ENCODE measurements around the gene MIA2.
"Not testable (repeated sequence)": the region's sequence is repeated elsewhere in the genome, so short reads cannot be mapped to it uniquely, and the experiment has no call there.

Gene MIA2

DNA sequence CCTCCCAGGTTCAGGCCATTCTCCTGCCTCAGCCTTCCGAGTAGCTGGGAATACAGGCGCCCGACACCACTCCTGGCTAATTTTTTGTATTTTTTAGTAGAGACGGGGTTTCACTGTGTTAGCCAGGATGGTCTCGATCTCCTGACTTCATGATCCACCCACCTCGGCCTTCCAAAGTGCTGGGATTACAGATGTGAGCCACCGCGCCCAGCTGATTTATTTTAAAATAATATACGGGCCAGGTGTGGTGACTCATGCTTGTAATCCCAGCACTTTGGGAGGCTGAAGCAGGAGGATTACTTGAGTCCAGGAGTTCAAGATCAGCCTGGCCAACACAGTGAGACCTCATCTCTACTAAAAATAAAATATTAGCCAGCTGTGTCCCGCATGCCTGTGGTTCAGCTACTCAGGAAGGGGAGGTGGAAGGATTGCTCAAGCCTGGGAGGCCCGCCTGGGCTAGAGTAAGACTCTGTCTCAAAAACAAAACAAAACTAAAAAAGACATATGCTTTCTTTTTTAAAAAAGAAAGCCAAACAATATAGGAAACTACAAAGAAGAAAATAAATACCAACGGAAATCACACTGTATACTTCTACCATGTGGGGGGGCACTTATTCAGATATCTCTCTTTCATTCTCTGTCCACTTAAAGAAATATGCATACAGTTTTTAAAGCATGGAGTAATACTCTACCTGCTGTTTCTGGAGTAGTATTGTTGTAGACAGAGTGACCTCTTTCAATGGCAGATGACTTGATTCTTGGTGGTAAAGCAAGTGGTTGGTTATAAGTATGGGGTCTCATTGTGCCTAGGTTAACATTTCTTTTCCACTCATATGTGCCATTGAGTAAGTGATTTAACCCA lies 930 bp upstream of the MIA2 start:
- peak in 1 of 2 donors; percentile 44 for DNase-seq

DNA sequence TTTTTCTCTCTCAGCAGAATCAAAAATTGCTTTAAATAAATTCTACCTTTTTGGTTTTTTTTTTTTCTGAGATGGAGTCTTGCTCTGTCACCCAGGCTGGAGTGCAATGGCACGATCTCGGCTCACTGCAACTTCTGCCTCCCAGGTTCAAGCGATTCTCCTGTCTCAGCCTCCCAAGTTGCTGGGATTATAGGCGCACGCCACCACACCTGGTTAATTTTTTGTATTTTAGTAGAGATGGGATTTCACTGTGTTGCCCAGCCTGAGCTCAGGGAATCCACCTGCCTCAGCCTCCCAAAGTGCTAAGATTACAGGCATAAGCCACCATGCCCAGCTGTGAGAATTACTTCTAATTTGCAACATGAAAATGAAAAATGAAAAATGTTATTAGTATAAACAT lies 1.3 kb downstream of the MIA2 start:
- not testable (repeated sequence) for DNase-seq

DNA sequence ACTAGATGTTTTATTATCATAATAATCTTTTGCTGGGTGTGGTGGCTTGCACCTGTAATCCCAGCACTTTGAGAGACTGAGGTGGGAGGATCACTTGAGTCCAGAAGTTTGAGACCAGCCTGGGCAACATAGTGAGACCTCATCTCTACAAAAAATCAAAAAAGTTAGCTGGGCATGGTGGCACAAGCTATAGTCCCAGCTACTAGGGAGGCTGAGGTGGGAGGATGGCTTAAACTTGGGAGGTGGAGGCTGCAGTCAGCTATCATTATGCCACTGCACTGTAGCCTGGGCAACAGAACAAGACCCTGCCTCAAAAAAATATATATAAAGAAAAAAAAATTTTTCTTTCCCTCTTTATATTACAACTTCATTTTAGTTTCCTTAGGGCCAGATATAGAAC lies 1.8 kb downstream of the MIA2 start:
- DNase-seq = not testable (repeated sequence)

DNA sequence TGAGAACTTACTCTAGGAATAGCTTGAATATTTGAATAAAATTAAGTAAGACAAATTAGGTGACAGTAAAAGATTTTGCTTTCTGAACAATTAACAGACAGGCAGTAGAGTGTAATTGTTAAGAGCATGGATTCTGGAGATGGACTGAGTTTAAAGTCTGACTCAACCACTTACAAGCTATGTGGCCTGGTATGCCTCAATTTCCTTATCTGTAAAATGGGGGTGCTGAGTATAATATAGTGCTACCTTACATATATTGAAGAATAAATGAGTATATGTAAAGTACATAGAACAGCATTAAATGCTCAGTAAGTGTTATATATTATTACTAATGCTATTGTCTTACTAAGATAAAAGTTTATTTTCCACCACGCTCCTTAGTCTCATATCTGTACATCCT lies 7.1 kb downstream of the MIA2 start:
- no peak for DNase-seq

DNA sequence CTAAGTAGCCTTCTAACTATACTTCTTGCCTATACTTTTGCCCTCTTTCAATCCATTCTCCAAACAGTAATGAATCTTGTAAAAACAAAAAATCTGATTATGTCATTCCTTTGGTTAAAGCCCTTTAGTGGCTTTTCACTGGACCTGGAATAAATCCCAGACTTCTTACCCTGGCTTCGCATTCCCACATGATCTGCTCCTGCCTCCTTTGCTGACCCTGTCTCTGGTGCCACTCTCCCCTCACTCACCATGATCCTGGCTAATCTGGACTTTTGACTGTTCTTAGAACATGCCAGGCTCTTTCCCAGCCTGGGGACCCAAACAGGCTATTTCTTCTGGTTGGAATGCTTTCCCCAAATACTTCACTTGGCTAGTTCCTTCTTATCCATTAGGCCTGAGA lies 7.9 kb downstream of the MIA2 start:
- no peak for DNase-seq

DNA sequence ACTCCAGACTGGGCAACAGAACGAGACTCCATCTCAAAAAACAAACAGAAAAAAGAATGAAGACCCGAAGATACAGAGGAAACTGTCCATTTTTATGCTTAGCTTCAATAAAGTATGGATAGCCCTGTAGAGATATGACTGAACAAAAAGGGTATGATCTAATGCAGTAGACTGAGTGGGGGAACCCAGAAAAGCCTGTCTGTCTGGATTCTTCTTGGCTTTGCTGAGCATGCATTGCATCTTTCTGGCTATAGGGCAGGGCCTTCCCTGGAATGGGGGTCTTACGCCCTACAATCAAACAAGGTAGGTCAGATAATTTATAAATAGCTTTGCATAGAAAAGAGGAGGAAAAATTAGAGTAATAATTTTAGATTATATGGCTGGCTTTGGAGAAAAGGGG lies 10.1 kb downstream of the MIA2 start:
- DNase-seq = no peak

DNA sequence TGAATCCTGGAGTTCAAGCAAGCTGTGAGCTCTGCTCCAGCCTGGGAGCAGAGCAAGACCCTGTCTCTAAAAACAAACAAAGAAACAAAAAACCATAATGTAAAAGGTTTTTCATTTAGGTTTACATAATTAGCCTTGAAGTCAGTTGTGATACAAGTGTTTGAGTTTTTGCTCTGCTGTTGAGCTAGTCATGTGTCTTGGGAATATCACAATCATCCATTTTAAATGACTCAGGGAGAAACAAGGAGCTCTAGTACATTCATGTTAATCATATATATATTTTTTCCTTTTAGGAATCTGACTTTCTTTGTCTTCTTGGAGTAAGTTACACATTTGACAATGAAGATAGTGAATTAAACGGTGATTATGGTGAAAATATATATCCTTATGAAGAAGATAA lies 12.9 kb downstream of the MIA2 start:
- no peak for DNase-seq

DNA sequence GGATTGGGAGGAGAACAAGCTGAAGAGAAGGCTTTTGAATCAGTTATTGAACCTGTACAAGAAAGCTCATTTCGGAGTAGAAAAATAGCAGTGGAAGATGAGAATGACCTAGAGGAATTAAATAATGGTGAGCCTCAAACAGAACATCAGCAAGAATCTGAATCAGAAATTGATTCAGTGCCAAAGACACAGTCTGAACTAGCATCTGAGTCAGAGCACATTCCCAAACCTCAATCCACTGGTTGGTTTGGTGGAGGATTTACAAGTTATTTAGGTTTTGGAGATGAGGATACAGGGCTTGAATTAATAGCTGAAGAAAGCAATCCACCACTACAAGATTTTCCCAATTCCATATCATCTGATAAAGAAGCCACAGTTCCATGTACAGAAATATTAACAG lies 13.5 kb downstream of the MIA2 start:
- DNase-seq = no peak

DNA sequence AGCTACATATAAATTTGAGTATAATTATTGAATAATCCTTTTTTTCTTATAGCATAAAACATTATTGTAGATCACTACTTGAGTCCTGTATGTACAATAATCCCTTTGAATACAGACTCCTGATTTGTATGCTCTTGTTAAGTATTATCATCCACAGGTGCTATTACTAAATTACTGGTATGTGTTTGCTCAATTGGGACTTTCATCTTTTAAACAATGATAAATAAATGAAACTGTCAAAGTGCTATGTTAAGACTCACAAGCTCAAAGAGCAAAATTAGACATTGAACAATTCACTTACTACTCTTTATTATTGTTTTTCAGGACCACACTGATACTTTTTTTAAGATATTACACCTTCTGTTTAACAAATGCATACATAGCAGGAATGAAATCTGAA lies 17.8 kb downstream of the MIA2 start:
- no peak for DNase-seq

DNA sequence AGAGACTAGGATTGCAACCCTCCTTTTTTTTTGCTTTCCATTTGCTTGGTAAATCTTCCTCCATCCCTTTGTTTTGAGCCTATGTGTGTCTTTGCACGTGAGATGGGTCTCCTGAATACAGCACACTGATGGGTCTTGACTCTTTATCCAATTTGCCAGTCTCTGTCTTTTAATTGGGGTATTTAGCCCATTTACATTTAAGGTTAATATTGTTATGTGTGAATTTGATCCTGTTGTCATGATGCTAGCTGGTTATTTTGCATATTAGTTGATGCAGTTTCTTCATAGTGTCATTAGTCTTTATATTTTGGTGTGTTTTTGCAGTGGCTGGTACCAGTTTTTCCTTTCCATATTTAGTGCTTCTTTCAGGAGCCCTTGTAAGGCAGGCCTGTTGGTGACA lies 23.7 kb downstream of the MIA2 start:
- DNase-seq = not testable (repeated sequence)

DNA sequence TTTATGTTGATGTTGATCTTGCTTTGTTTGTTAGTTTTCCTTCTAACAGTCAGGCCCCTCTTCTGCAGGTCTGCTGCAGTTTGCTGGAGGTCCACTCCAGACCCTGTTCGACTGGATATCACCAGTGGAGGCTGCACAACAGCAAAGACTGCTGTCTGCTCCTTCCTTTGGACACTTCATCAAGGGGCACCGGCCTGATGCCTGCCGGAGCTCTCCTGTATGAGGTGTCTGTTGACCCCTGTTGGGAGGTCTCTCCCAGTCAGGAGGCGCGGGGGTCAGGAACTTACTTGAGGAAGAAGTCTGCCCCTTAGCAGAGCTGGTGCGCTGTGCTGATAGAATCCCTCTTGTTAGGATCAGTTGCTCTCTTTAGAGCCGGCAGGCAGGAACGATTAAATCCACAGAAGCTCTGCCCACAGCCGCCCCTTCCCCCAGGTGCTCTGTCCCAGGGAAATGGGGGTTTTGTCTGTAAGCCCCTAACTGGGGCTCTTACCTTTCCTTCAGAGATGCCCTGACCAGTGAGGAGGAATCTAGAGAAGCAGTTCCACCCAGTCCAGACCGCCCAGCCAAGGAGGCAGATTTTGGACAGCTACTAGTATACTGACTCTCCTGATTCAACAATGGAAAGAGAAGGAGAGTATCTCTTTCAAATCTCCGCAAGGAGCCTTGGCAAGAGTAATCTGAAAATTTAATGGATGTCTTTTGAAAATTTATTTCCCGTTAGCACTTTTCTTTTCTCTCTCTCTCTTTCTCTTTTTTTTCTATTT lies 25.2 kb downstream of the MIA2 start:
- no peak for DNase-seq

DNA sequence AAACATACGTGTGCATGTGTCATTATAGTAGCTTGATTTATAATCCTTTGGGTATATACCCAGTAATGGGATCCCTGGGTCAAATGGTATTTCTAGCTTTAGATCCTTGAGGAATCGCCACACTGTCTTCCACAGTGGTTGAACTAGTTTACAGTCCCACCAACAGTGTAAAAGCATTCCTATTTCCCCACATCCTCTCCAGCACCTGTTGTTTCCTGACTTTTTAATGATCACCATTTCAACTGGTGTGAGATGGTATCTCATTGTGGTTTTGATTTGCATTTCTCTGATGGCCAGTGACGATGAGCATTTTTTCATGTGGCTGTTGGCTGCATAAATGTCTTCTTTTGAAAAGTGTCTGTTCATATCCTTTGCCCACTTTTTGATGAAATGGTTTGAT lies 26.4 kb downstream of the MIA2 start:
- DNase-seq = not testable (repeated sequence)

DNA sequence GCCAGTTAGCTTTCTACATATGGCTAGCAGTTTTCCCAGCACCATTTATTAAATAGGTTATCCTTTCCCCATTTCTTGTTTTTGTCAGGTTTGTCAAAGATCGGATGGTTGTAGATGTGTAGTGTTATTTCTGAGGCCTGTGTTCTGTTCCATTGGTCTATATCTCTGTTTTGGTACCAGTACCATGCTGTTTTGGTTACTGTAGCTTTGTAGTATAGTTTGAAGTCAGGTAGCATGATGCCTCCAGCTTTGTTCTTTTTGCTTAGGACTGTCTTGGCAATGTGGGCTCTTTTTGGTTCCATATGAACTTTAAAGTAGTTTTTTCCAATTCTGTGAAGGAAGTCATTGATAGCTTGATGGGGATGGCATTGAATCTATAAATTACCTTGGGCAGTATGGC lies 28.5 kb downstream of the MIA2 start:
- DNase-seq = not testable (repeated sequence)

DNA sequence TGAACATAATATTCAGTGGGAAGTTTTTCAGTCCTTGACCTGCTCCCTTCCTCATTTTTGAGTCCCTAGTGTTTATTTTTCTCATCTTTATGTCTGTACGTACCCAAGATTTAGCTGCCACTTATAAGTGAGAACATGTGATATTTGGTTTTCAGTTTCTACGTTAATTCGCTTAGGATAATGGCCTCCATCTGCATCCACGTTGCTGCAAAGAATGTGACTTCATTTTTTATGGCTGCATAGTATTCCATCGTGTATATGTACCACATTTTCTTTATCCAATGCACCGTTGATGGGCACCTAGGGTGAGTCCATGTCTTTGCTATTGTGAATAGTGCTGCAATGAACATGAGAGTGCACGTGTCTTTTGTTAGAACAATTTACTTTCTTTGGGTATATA lies 30.3 kb downstream of the MIA2 start:
- DNase-seq = no peak

DNA sequence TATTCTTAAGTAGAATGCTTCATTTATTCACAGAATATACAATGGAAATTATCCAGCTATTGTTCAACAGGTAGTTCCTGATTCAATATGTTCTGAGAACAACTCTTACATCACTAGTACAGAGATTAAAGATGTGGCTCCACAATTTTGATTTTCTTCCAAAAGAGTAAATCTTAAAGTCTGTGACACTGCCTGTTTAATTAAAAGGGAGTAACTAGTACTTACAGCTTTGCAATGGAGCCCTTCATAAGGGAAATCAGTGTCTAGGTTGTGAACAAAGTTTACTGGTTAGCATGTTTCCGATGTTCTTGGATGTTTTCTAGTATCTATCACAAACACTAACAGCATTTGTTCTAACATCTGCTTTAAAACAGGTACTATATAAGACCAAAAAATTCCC lies 30.8 kb downstream of the MIA2 start:
- DNase-seq = no peak

DNA sequence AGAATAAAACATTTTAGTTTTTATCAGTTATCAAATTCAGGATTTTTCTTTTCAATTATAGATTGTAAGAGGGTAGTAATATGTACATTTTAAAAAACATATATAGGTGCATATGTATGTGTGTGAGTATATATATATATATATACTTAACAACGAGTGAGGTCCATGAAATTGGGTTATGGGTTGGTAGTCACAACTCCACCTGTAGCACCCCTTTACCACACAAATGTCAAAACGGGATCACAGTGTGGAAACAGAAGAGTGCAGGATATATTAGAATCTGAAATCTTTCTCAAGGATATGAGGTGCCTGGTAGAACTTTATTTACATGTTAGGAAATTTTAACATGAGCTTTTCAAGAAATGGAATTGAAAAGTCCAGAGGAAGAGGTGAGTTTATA lies 31.3 kb downstream of the MIA2 start:
- DNase-seq = no peak

DNA sequence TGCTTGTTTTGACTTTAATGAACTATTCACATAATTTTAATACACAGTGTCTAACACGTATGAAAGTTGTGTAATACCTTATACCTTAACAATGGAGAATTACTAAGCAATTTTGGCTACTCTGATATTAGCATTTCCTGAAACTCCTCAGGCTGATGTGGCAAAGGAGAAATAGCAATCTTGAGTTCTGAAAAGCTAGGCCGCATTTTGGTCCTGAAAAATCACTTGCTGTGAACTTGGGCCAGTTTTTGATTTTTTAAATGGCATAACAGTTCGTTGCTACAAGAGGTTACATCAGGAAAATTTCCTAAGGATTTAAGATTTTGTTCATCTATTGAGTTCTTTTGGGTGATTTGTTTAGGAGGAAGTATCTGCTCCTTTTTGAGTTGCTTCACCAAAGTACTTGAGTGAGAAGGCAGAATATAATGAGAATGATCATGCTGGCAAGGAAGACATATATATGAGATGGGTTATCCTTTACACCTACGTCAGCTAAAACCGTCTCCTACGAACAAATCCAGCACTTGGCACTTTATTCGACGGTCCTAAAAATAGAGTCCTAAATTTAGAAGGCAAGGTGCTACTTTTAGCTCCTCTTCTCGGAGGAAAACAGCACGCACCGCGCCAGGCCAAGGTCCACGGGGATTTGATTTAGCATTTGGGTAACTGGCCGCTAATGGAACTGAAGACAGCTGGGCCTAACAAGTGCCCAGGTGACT lies 32.2 kb downstream of the MIA2 start:
- DNase-seq = peak in 1 of 2 donors; percentile 14

DNA sequence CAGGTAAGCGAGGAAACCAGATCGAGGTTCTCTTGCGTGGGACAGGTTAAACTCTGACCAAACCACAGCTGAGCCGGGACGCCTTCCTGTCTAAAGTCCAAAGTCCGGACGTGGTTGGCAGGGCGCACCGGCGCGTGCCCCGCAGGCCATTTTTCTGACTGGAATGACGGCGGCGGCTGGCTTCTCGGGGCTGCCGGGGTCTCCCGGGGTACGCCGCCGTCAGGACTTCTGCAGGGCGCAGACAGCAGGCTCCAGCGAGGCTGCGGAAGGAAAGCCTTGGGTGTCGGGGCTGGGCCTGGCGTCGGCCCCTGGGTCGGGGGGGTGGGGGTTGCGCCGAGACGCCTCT lies 32.8 kb downstream of the MIA2 start:
- peak in 1 of 2 donors; percentile 35 for DNase-seq

DNA sequence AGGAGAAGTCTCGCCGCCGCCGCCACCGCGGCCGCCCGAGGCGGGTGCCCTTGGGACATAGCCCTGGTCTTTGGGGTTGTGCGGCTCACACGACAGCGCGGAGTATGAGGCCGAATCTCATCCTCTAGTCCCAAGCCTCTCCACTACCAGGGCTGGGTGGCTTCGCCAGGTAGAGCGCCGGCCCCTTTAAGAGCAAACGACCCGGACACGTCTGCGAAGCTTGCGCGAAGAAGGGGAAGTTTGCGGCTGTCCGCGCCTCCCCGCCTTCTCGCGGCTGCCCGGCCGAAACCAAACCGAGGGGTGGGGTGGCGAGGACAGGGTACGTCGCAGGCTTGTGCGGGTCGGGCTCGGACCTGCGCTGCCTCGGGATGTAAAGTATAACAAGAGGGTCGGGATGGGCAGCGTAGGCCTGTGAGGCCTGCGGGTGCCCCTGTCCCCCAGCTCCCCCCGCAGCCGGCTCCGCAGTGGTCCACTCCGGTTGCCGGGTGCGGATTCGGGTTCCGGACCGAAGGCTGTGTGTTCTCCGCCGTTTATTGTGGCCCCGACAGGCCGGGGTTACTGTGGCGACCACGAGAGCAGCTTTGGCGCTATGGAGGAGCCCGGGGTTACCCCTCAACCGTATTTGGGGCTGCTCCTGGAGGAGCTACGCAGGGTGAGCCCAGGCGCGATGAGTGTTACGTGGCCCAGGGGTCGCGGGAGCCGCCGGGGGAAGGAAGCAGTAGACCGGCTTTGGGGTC lies 33.3 kb downstream of the MIA2 start:
- DNase-seq = peak; percentile 84 to 85

DNA sequence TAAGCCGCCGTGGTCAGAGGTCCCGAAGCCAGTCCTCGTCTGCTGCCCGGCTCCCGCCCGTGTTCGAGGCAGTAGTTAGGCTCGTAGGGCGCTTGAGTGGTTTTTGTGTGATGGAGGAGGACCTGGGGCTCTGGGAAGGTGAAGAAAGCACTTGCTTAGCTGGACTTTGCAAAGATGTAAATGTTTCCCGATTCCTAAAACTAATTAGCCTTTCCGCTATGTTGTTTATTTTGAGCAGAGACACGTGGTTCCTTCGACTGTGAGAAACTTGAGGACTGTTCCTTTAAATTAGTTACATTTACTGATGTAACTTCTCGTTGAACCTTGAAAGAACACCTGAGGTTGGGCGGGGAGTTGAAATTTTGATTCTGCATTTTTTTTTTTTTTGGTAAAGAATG lies 33.9 kb downstream of the MIA2 start:
- DNase-seq = peak in 1 of 2 donors; percentile 52

DNA sequence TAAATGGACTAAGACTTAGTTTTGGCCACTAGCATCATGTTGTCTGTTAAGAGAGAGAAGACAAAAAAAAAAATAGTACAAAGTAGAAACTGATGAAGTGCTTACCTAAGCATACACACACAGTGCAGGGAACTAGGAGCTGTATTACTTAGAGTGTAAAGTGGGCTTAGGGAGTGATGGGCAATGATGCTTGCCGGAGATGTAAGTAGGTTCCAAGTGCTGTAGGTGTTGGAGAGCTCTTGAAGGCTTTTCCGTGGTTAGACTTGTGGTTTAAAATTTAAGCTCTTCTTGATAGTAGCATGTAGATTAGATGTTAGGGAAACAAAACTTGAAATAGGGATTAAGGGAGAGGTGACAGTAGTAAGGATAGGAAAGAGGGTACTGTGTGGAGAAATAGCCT lies 34.7 kb downstream of the MIA2 start:
- DNase-seq = peak in 1 of 2 donors; percentile 15

DNA sequence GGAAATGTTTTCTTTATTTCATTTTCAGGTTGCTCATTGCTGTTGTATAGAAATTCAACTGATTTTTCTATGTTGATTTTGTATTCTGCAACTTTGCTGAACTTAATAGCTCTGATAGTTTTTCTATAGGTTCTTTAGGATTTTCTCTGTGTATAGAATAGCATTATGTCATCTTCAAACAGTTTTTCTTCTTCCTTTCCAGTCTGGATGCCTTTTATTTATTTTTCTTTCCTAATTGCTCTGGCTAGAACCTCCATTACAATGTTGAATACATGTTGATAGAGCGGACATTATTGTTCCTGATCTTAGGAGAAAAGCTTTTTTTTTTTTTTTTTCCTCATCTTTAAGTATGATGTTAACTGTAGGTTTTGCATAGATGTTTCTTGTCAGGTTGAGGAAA lies 39.2 kb downstream of the MIA2 start:
- DNase-seq = no peak

DNA sequence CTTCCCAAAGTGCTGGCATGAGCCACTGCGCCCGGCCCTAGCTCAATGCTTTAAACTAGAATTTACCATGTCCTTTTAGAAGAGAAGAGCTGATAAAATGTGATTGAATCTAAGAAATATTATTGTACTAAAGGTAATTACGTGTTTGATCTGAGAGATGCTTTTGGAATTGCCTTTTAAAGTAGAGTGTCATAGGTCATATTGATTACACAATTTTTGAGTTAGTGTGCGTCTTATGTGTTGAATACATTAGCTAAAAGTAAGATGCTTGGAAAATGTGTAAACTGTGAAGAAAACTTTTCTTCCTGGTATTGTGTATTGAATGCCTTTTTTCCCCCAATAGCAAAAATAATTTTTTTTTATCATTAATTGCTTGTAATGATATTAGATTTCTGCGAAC lies 41.7 kb downstream of the MIA2 start:
- no peak for DNase-seq
